Left colon (tissue), 2 donors: ENCODE data around the gene CHST3. TPM values are rescaled to one million over a fixed set of nuclear protein-coding genes. Genes with fewer than 3 reads are reported as not detected.
"Not testable (repeated sequence)": the region's sequence is repeated elsewhere in the genome, so short reads cannot be mapped to it uniquely, and the experiment has no call there.

Experiments
- ATAC-seq: fragments of 200-7000 bp; cut with Tn5 transposase; one replicate; pipeline ENCODE4 v1.9.1; 2020; ENCODE audit warnings: mild to moderate bottlenecking, moderate library complexity
- DNase-seq, 2 donors: peaks; one replicate each; pipeline ENCODE4 v3.0.0-alpha.2; 2020
- intact Hi-C, 2 donors: fragments of 100-400 bp; cut with DNase I in 1 of 2; cut with micrococcal nuclease in 1 of 2; formaldehyde crosslinking; loops; one replicate each; pipeline versions ENCODE4 v1.11.2 to v1.14.0; 2022; cut with DNase I, micrococcal nuclease
- total RNA-seq, 2 donors: library from RNA; stranded (reverse); fragmentation: NEBNext Ultra II Directional; extraction: Animal tissue kit (Norgen Biotek cat#: 25700); gene quantifications; one replicate each; pipeline ENCODE4 v1.2.1, GENCODE V29; 2021
- donor health status: DM: no; HTN: no; CAD: no.
- donor health status: DM: yes; HTN: yes; CAD: no.

The CHST3 gene
- total RNA-seq, 2 donors from 2014 or later: 1.1 to 2.7 TPM

DNA sequence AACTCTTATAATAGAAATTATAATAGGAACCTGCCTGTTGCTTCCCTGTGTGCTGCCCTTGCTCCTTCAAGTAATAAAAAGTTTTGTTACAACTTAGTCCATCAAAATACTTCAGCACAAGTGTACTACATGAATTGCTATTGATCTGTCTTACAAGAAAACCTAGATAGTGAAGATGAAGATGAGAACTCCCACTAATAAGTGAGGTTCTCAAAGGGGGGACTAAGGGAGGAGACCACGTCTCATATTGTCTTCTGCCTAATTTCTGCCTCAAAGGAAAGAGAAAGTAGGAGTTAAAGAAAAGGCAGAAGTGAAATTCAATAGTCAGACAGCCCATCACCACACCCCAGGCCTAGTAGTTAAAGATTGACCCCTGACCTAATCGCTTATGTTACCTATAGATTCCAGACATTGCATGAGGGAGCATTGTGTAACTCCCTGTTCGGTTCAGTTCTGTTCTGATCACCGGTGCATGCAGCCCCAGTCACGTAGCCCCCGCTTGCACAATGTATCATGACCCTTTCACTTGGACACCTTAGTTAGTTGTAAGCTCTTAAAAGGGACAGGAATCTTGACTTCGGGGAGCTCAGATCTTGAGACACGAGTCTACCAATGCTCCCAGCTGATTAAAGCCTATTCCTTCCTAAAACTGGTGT, 18.2 kb upstream of the CHST3 start:
- ATAC-seq: no peak
- intact Hi-C loops: no loop called here
- DNase-seq: no peak

DNA sequence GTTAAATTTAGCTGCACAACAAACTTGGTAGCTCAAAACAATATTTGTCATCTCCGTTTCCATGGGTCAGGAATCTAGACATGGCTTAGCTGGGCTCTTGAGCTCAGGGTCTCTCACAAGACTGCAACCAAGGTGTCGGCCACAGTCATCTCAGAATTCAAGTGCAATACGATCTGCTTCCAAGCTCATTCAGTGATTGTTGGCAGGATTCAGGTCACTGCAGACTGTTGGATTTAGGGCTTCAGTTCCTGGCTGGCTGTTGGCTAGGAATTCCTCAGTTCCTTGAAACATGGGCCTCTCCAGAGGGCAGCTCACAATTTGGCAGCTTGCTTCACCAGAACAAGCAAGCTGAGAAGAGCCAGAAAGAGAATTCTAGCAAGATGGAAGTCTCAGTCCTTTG, 17.5 kb upstream of the CHST3 start:
- ATAC-seq (no peak), DNase-seq (no peak)
- intact Hi-C loops: no loop called here

DNA sequence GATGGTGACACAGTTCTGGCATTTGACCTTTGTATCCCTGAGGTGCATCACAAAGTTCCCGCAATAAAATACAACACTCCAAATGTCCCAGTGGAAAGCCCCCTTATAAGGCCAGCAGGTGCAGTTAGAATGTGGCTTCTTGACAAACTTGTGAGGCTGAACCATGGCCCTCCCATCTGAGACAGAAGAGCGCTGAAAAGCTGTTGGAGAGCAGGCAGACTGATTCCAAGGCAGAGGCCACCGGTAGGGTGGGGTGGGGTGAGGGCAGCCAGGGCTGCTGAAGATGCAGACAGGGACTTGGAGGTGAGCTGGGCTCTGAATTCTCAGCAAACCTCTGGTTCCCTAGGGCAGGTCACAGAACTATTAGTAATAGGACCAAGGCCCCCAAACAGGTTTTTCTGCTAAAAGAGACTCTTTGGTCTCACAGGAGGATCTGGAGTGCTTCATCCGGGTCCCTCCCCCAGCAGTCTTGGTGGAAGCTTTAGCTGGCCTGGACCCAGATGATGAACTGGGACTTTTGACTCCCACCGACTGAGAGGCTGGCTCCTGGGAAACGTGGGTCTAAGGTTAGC, 15.6 kb upstream of the CHST3 start:
- ATAC-seq: no peak
- intact Hi-C loops: no loop called here
- DNase-seq: no peak

DNA sequence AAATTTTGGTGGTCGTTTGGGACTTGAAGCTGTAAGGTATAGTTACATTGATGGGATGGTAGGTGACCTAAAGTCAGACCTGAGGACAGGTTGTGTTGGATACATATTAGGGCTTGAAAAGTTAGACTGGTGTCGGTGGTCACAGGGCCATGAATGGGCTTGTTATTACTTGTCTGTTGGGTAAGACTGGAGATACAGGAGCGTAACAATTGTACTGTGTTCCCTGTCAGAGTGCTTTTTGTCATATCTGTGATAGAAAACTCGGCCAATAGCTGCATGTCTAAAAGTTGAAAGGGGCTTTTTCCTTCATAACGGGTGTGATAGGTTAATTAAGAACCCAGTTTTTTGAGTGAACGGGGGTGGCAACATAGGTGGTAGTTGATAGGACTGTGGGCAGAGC, 13.5 kb upstream of the CHST3 start:
- ATAC-seq: no peak
- intact Hi-C loops: loop anchor here in 1 of 2 donors (10.0 kb wide), 1 partner anchor 94 kb away; no protein-coding TSS in a partner anchor

DNA sequence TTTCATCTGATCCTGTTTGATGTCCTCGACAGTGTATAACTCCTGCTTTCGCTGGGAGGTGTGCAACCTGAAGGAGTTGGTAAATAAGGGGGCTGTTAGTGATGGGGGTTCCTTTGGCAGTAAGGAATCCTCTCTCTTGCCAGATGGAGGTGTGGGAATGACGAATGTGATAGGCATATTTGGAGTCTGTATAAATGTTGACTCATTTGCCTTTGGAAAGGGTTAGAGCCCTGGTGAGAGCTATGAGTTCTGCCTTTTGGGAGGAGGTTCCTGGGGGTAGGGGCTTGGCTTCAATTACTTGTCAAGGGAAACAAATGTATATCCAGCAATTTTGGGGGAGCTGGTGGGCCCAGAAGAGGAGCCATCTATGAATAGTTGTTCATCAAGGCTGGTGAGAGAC, 11.4 kb upstream of the CHST3 start:
- intact Hi-C loops: loop anchor here in 1 of 2 donors (10.0 kb wide), 1 partner anchor 92 kb away; no protein-coding TSS in a partner anchor
- DNase-seq (no peak), ATAC-seq (no peak)

More for the DNA sequence above, 13.5 kb upstream of the CHST3 start:
- DNase-seq: no peak

DNA sequence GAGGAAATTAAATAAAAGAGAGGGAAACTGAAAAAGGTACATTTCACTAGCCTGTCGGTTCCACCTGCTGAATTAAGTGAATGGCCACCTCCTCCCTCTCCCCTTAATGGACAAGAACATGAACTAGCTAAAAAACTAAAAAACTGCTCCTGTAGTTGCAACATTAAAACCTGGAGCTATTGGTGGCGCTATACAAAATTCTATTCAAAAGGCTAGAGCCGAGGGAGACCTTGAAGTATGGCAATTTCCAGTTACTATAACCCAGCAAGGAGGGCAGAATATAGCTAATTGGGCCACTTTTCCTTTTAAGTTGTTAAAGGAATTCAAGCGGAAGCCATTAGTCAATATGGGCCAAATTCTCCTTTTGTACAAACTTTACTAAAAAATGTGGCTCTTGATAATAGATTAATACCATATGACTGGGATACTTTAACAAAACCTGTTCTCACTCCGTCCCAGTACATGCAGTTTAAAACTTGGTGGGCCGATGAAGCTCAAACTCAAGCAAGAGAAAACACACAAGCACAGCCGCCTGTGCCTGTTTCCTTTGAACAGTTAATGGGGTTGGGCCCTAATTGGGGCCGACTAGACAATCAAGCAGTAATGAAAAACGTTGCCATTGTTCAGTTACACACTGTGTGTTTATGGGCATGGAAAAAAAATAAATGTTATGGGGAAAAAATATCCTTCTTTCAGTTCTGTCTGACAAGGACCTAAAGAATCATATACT, 6.5 kb upstream of the CHST3 start:
- no peak for ATAC-seq
- intact Hi-C loops: loop anchor here (2.0 to 10.0 kb wide), 2 partner anchors 87 to 91 kb away; no protein-coding TSS in a partner anchor

DNA sequence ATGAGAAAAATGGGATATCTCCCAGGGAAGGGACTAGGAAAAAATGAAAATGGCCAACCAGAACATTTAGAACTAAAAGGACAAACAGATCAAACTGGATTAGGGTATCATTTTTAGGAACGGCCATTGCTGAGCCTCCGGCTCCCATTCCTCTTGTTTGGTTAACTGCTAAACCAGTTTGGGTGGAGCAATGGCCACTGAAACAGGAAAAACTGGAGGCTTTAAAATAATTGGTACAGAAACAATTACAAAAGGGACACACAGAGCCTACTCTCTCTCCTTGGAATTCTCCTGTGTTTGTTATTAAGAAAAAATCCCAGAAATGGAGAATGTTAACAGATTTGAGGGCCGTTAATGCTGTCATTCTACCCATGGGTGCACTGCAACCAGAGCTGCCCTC, 4.7 kb upstream of the CHST3 start:
- DNase-seq: no peak
- ATAC-seq: no peak
- intact Hi-C loops: loop anchor here in 1 of 2 donors (10.0 kb wide), 1 partner anchor 85 kb away; no protein-coding TSS in a partner anchor

More for the DNA sequence above, 6.5 kb upstream of the CHST3 start:
- no peak for DNase-seq

DNA sequence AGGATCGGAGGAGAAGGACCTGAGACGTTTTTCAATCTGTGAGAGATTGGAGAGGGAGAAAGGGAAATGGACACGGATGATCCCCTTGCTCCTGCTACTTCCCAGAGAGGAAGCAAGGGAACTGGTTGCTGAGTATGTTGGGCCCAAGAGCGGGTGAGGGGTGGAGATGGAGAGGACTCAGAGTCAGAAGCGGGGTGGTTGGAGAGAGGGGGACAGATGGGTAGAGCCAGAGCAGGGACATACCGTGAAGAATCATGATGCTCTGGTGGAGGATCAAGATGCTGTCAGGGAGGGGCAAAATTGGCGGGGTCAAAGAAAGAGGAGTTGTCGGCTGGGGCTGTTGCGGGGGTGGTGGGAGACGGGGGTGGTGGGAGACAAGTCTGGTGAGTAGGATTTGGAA, 2.4 kb upstream of the CHST3 start:
- intact Hi-C loops: no loop called here
- DNase-seq (no peak), ATAC-seq (no peak)

DNA sequence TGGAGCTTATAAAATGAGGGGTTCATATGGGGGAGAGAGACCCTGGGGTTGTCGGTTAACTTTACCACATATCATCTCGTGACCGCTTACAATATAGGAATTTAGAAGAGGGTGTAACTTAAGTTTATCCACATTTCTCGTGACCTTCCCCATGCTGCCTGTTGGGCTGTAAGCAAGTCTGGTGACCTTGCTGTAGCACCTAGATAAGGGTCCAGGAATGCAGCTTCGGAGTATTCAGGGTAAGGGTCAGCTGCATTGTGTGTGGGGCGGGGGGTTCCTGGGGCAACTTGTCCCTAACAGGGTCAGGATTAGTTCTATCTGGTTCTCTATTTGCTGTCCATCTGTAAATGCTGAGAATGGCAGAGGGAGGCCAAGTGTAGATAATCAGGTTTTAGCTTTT, 1.3 kb upstream of the CHST3 start:
- DNase-seq (no peak), ATAC-seq (no peak)
- intact Hi-C loops: no loop called here

DNA sequence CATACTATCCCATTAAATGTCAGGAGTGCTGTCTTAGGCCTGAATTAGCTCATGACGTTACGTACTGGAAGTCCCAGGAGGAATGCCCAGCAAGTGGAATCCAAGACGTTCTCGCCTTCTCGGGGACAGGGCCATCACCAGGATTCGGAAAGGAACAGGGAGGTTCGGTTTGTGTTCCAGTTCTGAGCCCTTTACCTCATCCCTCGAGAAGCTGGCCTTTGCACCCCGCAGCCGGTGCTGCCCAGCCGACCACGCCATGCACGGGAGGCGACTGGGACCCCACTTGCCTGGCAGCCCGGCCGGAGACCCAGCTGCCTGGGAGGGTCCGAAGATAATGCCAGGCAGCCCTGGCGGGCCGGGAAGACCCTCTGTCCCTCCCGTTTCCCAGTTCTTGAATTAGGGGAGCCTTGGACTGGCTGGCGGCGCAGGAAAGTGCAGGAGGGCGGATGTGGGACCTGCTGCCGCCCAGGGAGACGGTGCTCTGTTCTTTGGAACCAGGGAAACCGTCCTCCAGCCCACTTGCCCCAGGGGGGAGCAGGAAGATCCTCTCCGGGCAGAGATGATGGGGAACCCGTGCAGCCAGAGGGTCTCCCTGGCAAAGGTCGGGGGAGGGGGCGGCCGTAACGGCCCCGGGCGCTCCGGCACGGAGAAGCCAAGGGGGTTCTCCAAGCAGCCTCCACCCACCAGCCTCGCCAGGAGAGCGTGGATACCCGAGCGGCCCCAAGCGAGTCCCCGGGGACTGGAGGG, 671 bp upstream of the CHST3 start:
- ATAC-seq: peak; percentile 24
- intact Hi-C loops: no loop called here
- DNase-seq: no peak

DNA sequence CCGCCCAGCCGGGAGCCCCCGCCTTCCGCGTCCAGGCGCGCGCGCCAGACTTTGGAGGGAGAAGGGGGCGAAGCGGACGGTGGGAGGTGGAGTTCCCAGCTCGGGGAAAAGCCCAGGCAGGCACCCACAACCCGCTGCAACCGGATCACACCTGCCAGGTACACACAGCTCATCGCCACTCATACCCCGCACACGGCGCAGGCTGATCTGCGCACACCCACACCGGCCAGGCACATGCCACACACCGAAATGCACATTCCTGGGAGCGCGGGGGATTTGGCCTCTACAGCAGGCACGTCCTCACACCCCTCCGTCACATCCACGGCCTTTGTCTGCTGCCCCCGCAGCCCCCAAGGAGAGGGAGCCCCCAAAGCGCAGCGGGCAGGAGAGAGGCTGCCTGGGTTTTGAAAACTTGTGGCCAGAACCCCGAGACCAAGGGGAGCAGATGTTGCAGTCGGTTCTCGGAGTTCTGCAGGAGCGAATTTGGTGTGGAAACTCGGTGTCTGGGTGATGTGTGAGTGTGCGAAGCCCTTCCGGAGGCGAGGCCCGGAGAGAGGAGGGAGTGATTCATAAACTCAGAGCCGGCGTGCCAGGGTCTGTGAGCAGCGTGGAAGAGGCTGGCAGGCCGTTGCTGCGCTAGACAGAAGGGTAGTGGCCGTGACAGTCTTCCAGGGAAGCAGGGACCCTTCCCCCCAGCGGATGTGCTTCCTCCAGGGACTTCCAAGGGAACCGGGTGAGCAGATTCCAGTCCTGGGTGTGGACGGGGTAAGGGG, 734 bp downstream of the CHST3 start:
- intact Hi-C loops: no loop called here
- DNase-seq: peak in 1 of 2 donors; percentile 33
- ATAC-seq: peak; percentile 64

DNA sequence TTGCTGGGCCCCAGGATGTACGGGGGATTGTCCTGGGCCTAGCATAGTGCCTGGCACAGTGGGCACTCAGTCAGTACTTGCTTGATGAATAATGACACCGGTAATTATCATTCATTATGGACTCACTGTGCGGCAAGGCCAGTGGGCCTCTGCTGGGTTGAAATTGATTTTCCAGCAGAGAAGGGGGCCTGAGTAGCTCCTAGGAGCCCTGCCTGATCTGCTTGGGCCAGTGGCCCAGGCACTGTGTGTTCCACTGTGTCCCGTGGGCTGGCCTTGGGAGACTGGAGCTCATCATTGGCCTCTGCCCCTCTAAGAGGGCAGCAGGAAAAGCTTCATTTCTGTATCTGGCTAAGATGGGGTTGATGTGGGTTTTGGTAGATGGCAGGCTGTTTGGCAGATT, 1.4 kb downstream of the CHST3 start:
- intact Hi-C loops: no loop called here
- ATAC-seq: no peak
- no peak for DNase-seq

DNA sequence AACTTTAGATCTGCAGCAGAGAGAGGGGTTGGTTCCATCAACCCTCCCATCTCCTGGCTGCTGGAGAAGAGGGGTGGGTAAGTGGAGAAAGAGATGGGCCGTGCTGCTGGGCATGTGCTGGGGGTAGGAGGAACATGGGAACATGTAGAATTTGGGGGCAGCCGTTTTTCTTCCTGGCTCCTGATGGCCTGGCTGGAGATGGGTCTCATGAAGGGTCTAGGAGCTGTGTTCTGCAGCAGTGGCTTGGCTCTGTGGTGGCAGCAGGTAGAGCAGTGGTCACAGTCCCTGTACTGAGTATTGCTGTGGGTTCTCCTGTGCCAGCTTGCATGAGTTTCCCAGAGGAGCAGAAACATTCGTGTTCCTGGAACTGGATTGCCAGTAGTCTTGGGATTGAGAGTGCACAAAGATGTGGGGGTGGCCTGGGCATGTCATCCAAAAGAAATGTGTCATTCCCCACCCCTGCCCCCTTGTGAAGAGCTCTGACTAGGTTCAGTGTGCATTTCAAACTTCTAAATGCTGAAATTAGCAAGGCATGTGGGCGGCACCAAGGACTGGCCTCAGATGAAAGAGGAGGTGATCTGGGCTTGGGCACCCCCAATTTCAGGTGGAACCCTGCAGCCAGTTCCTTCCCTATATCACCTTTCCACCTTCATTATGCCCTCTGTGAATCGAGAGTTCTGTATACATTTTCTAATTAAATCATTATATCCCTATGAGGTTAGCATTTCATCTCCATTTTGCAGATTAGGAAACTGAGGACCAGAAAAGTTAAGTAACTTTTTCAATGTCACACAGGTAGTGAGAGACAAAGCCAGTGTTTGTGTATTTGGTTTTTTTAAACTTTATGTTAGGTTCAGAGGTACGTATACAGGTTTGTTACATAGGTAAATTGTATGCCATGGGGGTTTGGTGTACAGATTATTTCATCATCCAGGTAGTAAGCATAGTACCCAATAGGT, 2.1 kb downstream of the CHST3 start:
- intact Hi-C loops: no loop called here
- DNase-seq (no peak), ATAC-seq (no peak)

DNA sequence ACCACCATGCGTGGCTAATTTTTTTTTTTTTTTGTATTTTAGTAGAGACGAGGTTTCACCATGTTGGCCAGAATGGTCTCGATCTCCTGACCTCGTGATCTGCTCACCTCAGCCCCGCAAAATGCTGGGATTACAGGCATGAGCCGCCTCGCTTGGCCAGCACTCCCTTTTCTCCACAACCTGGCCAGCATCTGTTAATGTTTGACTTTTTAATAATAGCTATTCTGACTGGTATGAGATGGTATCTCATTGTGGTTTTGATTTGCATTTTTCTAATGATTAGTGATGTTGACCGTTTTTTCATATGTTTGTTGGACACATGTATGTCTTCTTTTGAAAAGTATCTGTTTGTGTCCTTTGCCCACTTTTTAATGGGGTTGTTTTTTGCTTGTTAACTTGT, 3.8 kb downstream of the CHST3 start:
- ATAC-seq, DNase-seq, intact Hi-C loops: not testable (repeated sequence)

DNA sequence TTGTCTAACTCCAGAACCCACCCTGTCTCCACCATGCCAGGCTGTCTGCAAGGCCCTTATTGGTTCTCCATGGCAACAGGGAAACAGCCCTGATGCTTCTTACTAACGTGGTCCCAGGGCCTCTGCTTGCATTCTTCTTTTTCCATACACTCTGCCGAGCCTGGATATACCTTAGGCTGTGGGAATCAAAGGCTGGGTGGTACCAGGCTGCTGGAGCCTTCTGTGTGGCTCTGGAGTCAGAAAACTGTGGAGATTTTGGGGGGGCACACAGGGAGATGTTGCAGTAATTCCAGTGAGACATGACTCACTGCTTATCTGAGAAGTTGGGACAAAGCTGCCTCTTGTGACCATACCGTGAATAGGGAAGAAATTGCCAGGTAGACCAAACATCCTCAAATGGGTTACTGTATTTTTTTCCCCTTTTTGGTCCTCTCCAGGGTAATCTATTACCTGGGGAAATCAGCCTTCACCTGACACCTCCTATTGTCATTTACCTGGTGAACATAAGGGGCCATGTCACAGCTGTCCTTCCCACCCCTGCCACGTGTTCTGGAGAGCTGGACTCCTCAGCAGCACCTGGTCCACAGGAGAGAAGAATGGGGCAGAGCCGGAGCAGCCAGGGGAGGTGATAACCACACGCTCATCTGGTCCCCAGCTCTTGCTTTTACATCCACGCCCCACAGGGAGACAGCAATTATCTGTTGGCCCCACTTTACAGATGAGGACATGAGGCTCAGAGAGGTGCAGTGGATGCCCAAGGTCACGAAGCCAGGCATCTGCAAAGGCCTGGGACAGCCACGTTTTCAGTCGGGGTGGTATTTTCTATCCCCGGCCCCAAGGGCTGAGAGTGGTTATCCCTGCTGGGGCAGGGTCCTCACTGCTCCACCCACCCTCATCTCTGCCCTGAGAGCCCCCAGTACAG, 4.6 kb downstream of the CHST3 start:
- intact Hi-C loops: no loop called here
- no peak for DNase-seq
- ATAC-seq: no peak

DNA sequence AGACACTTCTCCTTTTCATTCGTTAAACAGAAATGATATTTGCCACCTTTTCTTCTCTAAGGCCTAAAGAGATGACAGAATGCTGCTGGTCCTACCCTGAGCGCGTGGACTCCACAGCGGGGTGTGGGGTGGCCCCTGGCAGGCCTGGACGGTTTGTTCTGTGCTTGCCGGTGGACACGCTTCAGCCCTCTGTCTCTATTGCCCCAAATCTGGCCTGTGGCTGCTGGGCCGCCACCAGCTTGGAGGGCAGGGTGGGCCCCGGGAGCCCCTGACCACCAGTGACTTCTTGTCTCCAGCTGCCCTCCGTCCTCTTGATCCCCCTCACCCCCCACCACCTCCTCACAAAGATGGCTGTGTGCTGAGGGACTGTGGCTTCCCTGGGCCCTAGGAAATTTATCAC, 5.7 kb downstream of the CHST3 start:
- no peak for DNase-seq
- ATAC-seq: no peak
- intact Hi-C loops: no loop called here

DNA sequence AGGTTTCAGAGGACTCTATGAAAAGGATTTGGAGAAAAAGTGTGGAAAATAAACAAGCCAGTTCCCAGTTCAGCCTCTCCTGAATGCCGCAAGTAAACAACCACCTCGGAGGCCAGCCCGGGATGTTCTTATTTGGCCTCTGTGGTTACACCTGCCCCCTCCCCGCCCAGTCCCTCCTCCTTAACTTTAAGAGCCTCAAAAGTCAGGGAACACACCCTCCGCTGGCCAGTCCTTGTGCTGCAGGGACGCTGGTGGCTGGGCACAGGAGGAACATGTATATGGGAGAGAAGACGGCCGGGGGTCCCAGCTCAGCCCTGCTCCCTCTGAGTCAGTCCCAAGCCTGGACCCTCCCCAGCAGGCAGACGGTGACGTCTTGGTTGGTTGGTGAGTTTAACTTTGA, 6.1 kb downstream of the CHST3 start:
- DNase-seq: peak in 1 of 2 donors; percentile 38
- ATAC-seq: peak; percentile 63
- intact Hi-C loops: no loop called here
